Activated CD4-positive, alpha-beta T cell treated with anti-CD3 and anti-CD28 coated beads, Interleukin-2, amount 50 U/mL, for 48 hours (primary cell): ENCODE results near the gene KCNAB1.
A peak's percentile ranks its signal among the peaks of the same experiment; 100 is the strongest.
"Not testable (repeated sequence)": the region's sequence is repeated elsewhere in the genome, so short reads cannot be mapped to it uniquely, and the experiment has no call there.

Experiments
- DNase-seq, 2 experiments: peaks; one replicate each; pipeline ENCODE4 v3.0.0-alpha.2; 2020

KCNAB1 gene

DNA sequence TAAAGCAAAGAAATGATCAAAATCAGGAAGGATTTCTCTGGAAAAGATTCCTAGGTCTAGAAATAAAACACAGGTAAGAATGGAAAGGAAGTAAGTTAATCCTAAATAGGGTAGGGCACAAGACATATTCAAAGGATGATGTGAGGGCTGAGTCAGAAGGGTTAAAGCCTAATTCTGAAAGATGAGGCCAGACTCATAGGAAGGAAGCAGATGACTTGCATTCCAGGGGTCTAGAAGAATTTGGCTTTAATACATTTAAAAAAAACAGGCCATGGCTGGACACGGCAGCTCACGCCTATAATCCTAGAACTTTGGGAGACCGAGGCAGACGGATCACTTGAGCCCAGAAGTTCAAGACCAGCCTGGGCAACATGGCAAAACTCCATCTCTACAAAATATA lies 431.4 kb downstream of the KCNAB1 start:
- no peak for DNase-seq

DNA sequence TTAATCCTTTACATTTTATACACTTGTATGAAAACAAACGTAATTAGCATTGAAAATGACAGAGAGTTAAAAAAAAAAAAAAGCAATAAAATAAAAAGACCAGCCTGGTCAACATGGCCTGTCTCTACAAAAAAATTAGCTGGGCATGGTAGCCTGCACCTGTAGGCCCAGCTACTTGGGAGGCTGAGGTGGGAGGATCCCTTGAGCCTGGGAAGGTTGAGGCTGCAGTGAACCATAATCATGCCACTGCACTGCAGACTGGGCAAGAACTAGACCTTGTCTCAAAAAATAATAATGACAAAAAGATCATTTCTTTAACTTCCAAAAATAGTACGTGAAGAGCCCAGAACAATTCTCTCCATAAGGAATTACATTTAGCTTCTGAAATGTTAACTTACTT lies 432.6 kb downstream of the KCNAB1 start:
- DNase-seq, result no peak

DNA sequence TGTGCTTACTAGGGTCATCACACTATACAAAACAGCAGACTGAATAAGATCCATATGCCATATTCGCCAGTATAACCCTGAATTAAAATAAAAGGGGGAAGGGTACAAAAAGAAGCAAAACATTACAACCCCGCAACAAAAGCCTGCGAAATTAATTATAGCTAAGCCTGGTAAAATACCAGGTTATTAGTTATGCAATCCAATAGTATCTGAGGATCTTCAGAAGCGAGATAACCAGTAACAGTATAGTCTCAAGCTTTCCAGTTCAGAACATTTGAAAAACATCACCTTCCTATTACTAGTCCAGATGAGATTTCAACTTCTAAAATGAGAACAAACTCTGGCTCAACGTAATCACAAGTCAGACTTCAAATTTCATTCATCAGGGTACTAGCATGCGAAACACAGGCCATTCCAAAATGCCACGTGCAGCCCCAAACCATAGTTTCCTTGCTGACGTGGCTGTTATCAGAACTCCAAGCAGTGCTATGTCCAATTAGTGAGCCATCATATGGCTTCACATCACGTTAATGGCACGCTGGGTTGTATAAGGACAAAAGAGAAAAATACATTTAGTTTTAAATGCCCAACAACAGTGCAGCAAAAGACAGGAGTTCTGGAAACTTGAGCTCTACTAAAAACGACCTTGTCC lies 433.5 kb downstream of the KCNAB1 start:
- DNase-seq, result peak; percentile 7 to 20

DNA sequence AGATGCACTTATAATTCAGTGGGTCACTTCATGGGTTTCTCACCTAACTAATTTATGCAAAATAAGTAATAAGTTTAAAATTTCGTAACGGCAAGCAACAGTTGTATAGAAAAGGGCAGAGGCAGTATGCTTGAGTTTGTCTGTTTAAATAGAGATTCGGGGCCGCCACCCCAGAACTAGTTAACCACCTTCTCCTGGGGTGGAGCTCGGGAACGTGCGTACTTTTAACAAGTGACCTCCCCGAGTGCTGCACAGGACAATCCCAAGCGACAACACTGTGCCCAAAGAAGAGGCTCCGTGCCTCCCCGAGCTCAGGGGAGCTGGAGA lies 434.1 kb downstream of the KCNAB1 start:
- DNase-seq, result no peak

DNA sequence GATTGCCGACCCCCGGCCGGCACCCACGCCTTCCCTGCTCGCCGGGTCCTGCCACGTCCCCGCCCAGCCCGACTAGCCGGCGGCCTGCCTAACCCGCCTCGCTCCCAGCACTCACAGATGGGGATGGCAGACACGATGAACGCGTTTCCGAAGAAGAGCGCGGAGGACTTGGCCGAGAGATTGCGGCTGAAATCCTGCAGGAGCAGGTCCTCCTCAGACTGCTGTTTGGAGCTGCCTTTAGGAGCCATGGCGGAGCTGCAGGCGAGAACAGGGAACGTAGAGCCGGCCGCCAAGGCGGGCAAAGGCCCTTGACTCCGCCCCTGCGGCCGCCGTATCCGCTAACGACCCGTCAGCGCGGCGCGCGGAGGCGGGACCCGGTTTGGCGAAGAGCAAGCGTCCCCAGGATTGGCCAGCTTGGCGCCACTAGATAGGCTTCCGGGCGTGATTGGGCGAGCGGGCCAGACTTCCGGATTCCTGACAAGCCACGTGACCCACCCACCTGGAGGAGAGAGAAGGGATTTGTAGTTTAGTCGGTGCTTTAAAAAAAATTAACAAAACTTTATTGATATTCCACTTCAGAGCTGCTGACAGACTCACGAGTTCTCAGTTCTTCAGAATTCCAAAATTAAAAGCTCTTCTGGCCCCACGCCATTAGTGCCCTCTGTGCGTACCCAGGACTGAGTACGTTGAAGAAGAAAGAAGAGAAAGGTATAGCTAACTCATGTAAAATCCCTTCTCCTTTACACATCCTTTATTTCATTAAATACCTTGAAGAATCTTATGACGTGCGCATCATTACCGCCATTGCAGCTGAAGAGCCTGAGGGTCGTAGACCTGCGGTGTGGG lies 434.7 kb downstream of the KCNAB1 start, which contains the start of gene SSR3:
Gene SSR3, minus strand, starts transcription at position 276 of the 846 bp plus-strand sequence. Its CDS starts 28 bp downstream, at position 248.
- DNase-seq, result peak; percentile 98 to 99

DNA sequence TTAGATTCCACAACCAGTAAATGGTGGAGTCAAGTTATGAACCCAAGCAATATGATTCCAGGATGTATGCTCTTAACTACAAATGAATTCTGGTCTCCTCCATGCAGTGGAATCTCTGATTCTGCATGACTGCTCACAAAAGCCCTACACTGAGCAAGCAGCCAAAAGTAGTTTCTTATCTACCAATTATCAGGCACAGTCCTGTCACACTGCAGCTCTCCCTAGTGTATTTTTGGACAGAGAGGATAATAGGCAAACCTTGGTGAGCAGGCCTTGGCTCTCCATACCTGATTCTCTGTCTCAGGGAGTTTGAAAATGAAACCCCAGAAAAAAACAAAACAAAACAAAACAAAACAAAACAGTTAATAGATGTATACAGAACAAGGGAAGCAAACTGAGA lies 438.0 kb downstream of the KCNAB1 start:
- DNase-seq, result no peak

DNA sequence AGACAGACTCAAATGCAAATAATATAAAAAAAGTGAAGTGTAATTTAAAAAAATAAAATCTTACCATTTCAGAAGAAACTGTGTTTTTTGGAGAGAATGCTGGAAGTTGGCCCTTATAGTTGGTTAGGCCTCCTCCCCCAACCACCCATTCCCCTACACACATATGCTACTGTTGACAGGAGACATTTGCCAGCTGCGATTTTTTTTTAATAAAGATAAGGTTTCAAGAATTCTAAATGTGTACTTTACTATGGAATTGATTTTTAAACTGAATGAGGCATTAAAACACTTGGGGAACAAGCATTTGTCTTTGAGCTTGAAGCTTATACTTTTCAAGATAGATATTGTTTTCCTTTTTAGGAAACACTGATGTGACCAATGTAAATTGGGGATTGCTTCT lies 438.9 kb downstream of the KCNAB1 start:
- DNase-seq, result no peak

DNA sequence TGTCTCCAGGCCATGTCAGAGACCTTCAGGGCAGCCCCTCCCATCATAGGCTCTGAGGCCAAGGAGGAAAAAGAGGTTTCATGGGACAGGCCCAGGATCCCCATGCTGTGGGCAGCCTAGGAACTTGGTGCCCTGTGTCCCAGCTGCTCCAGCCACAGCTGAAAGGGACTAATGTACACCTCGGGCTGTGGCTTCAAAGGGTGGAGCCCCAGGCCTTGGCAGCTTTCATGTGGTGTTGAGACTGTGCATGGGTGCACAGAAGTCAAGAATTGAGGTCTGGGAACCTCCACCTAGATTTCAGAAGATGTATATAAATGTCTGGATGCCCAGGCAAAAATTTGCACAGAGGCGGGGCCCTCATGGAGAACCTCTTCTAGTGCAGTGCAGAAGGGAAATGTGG lies 441.2 kb downstream of the KCNAB1 start:
- no peak for DNase-seq

DNA sequence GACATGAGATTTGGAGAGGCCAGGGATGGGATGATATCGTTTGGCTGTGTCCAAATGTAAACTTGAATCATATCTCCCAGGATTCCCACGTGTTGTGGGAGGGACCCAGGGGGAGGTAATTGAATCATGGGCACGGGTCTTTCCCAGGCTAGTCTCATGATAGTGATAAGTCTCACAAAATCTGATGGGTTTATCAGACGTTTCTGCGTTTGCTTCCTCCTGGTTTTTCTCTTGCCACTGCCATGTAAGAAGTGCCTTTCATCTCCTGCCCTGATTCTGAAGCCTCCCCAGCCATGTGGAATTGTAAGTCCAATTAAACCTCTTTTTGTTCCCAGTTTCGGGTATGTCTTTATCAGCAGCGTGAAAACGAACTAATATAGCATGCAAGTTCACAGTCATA lies 442.1 kb downstream of the KCNAB1 start:
- not testable (repeated sequence) for DNase-seq

DNA sequence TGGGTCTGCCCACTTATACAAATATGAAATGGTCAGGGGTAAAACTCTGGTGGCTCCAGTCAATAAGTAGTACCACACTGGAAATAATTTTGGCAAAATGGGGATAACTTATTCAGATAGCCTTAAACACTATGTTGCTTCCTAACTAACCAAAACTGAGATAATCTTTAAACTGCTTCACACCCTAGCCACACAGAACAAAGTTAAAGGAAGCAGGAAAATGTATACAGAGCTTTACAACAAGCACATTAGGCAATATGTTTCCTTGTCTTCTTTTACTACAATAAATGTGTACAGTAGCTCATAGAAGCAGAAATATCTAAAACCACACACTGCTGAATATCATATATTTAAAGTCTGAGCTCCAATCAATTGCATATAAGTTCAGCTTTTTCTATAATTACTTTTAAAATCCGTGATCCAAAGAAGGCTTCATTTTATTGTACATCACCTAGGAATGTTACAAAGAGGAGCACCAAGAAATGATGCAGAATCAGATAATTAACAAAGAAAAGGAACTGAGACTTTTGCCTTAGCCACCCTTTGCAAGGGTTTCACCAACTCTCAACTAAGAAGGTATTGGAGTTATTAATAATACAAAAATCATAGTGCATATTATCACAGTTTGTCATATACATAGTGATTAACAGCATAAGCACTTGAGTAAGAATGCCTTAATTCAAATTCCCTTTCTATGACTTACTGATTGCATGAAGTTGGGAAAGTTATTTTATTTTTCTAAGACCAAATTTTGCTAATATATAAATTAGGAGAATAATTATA lies 443.7 kb downstream of the KCNAB1 start:
- DNase-seq, result no peak

DNA sequence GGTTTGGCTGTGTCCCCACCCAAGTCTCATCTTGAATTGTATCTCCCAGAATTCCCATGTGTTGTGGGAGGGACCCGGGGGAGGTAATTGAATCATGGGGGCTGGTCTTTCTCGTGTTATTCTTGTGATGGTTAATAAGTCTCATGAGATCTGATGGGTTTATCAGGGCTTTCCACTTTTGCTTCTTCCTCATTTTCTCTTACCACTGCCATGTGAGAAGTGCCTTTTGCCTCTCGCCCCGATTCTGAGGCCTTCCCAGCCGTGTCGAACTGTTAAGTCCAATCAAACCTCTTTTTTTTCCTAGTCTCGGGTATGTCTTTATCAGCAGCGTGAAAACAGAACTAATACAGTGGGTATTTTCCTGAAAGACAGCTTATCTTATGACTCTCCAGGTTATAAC lies 448.6 kb downstream of the KCNAB1 start:
- DNase-seq, result not testable (repeated sequence)

DNA sequence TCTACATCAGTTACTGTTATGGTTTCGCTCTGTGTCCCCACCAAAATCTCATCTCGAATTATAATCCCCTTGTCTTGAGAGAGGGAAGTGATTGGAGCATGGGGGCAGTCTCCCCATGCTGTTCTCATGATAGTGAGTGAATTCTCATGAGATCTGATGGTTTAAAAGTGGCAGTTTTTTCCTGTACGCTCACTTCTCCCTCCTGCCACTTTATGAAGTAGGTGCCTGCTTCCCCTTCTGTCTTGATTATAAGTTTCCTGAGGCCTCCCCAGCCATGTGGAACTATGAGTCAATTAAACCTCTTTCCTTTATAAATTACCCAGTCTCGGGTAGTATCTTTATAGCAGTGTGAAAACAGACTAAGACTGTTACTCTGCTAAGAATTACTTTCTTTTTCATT lies 449.5 kb downstream of the KCNAB1 start:
- DNase-seq, result not testable (repeated sequence)

DNA sequence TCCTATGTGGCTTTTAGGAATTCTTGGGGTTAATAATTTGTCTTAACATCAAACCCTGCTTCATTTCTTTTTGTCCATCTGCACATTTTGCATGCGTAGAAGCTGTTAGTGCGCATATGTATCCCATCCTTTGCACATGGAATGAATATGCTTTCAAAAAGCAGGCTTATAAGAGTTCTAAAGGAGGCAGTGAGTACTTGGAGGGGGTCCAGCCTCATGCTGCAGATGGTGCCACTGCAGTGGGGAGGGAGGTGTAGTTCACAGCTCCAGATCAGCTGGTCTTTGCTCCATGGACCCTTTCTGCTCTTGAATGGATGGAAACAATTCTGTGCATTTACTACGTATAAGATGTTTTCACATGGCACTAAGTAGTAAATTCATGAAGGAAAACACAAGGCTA lies 455.3 kb downstream of the KCNAB1 start:
- DNase-seq, result no peak

DNA sequence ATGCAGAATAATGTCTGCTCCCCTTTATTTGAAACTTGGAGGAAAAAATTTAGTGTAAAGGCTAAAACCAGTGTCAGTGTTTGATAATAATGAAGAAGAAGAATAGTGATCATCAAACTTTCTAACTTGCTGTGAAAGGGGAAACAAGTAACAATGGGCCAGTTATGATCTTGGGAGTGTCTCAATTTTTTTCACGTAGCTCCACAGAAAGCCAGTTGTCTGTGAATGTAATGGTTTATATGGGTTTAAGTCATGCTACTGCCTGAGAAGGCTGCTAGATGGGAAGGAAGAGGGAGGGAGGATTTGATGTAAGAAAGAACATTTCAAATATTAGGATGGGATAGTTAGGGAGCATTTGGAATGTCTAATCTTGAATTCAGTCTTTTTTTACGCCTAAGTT lies 455.7 kb downstream of the KCNAB1 start:
- DNase-seq, result no peak

DNA sequence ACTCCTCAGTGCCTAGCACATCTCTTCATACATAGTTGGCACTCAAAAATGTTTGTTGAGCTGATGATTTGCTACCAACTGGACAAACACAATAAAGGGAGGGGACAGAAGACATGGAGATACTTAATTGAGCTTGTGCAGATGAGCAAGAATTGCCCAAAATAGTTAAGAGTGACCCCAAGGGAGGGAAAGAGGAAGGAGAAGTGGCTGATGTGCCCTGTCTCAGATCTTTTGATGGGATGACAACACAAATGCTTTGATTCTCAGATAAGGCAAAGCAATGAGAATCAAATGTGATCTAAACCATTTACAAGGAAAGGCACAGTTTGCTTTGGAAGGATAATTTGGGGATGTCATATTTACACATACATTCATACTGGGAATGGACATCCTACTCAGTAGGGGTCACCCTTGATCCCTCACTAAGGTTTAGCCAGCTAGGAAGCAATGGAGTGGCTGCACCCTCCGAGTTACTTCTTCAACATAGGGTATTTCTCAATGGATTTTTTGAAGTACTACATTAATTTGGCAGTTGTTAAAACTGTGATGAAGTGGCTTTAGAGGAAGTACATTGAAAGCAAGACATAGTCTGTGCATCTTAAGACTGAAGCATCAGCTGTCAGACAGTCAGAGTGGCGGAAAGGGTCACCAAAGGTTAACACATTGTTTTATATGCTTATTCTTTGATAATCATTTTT lies 456.4 kb downstream of the KCNAB1 start:
- DNase-seq, result no peak

DNA sequence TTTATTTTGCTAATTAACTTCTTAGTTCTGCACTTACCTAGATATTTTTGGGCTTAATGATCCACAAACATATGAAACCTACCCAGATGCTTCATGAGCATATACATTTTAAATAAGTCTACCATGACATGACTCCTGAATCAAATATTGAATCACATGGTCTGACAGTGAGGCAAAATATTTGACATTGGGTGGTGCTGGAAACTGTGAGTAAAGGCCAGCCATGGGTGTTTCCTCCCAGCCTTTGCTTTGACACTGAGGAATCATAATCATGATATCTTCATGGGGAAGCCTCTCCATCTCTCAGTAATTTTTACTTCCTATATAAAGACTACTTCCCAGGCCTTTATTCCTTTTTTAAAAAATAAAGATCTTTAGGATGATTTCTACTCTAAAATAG lies 457.4 kb downstream of the KCNAB1 start:
- no peak for DNase-seq

DNA sequence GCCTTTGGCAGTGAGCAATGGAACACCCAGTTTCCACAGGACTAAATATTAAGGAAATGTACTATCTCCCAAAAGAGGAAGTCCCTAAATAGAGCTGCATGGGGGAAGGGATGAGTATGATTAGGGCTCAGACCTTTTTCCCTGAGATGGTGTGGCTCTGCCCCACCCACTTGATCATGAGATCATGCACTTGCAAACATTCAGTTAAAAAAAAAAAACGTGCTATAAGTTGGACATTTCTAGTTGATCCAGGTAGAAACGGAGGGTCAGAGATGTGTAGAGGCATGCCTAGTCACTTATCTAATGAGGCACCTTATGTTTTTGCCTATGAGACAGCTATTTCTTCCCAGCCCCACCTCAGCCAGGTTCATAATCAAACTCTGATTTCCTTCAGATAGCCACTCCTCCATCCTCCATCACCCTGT lies 459.1 kb downstream of the KCNAB1 start:
- no peak for DNase-seq

DNA sequence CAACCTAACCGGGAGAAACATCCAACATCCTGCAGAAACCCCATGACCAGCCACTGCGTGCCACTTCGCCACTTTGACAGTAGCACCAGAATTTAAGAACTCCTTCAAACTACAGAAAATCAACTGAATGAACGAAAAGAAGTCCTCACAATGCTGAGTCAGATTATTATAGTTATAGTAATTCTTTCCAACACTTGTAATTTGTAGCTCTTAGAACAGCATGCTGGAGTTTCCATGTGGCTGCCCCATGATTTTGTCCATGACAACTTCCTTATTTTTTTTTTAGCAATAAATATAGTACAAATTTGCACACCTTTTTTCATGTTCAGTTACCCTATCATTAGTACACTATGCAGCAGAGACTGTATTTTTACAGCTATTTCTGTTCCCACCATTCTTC lies 460.7 kb downstream of the KCNAB1 start:
- DNase-seq, result no peak

DNA sequence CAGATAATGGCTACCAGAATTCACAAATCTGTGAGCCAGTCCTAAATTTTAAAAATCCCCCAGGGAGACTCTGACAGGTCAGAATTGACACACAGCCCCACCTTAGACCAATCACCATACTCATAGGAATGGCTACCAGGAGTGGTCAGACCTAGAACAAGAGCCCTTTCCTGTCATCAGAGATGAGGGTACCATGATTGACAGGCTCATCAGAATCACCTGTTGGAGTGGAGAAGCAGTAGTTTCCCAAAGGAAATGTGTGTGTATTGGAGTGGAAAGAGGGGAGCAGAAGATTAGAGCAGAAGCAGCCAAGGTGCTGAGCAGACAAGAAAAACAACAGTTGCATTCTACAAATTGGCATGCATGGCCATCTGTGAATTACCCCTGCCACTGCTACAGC lies 461.6 kb downstream of the KCNAB1 start:
- DNase-seq, result no peak

DNA sequence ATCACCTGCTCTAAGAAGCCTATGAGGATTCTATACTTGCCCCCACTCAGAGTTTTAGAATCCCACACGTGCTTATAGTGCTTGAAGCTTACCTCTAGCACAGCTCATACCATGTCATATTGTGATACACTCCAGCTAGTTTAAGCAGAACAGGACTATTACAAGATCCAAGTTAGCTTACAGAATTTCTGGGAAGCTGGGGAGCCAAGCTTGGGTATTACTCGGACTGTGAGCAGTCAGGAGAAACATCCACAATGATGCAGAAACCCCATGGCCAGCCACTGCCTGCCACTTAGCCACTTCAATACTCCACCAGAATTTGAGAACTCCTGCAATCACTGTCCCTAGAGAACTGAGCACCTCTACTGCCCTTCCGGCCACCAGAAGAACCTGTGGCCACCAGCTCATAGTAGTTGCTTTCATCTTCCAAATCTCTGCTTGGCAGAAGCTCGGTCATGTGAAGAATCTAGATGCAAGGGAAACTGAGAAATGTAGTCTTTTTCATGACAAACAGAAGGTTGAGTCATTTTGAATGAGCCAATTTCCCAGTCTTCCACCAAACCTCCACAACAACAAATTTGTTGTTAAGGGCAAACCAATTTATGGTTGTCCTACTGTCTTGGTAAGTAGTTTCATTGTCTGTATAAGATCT lies 462.3 kb downstream of the KCNAB1 start:
- DNase-seq, result no peak

DNA sequence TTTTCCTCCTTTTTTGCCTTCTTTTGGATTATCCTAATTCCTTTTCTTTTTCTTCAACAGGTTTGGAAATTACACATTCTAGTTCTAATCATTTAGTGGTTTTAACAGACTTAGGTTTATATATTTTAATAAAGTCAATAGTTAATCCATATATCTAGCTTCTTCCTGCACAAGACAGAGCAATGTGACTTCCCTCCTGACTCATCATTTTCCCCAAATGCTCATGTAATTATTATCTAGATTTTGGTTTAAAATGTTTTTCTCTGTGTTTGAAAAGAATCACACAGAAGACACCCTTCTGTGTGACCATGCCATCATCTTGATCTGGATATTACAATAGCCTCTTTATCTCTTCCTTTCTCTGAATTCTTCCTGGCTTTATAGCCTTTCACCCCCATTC lies 463.1 kb downstream of the KCNAB1 start:
- no peak for DNase-seq

DNA sequence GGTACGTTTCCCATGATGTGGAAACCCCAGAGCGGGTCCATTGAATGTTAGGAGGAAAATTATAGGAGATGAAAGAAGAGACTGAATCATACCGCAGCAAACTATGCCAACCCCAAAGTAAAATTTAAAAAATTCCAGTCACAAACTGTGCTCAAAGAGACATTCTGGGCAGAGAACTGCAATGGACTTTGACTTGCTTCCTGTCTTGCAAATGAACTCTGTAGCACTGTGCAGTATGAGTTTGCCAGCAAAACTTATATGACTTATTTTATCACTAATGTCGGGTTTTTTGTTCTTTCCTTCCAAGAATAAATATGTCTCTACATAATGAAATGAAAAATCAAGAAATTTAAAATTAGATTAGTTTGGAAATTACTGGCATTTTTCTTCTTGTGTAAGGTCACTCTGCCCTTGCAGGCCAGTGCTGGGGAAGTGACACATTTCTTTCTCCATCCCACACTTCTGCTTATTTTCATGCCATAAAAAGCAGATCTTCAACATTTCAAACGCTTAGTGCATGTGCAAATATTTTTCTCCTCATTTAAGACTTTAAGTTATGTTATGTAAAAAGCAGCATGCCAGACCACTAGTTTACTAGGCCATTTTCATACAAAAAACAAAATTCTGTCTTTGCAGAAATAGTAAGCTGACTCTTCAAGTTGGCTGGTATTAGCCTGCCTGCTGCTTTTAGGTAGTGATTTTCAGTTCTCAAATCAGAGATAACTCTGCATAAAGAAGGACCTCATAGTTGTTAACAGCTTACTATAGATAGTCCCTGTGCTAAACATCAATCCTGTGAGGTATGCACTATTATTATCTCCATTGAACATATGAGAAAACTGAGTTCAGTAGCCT lies 466.8 kb downstream of the KCNAB1 start:
- DNase-seq, result no peak
